D721Med (cell line): Measurements from ENCODE around the gene AMER1.
"Not testable (repeated sequence)": the region's sequence is repeated elsewhere in the genome, so short reads cannot be mapped to it uniquely, and the experiment has no call there.

Source experiments
- DNase-seq: peaks from one replicate; pipeline ENCODE4 v3.0.0; 2011; ENCODE audit warnings: low spot score; ENCODE audit not compliant: insufficient read length
- FAIRE-seq: peaks from 2 replicates; lab custom pipeline; 2011; peaks lifted over from hg19 to GRCh38; lab: Jason Lieb, UNC
- CTCF ChIP-seq: IDR thresholded peaks from 2 replicates; pipeline ENCODE4 v1.5.1; 2012; ENCODE audit warnings: mild to moderate bottlenecking, control low read depth; ENCODE audit not compliant: insufficient read depth; ENCODE audit errors: missing control alignments

The AMER1 gene

DNA sequence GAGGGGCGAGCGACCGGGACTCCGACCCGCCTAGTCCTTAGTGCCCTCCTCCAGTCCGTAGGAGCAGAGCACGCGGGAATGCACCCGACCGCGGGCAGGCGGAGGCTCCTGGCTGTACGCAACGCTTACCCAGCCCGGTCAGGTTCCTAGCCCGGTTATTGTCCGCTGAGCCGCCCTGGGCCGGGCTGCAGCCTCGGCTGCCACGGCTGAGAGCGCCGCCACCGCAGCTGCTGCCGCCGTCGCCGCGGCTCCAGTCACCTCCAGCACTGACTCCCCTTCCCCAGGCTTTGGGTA is at the start of gene AMER1:
Gene AMER1, minus strand, starts transcription at position 268 of the 294 bp plus-strand sequence. CDS start 12,422 bp downstream, outside the sequence.
- TF ChIP-seq CTCF = no peak
- DNase-seq (no peak), FAIRE-seq (no peak)

- no peak for TF ChIP-seq CTCF
- DNase-seq (no peak), FAIRE-seq (no peak)
Observed at GRCh38 chrX:64230123-64230970, 24.8 kb upstream of the AMER1 start, which contains the start of gene ASB12. Gene ASB12 (minus strand): TSS chrX:64230607. CDS start chrX:64225650, 4,957 bp downstream.

- TF ChIP-seq CTCF = no peak
- FAIRE-seq (no peak), DNase-seq (no peak)
Observed at GRCh38 chrX:64229154-64229553, 23.6 kb upstream of the AMER1 start.

GRCh38 chrX:64218023-64218422 is 12.5 kb upstream of the AMER1 start:
- no peak for TF ChIP-seq CTCF
- DNase-seq (no peak), FAIRE-seq (no peak)

GRCh38 chrX:64213989-64214388 is 8.5 kb upstream of the AMER1 start:
- not testable (repeated sequence) for DNase-seq, FAIRE-seq

- no peak for FAIRE-seq
- DNase-seq = no peak
Observed at GRCh38 chrX:64206556-64207162, 1.2 kb upstream of the AMER1 start.

More at GRCh38 chrX:64206556-64207162, 1.2 kb upstream of the AMER1 start:
- no peak for TF ChIP-seq CTCF
